Fibroblast of lung (primary cell): ENCODE data around the gene COL18A1. TPM values are rescaled to one million over a fixed set of nuclear protein-coding genes. Genes with fewer than 3 reads are reported as not detected.

Experiments
- DNase-seq, 2 donors: peaks; one replicate each; pipeline versions ENCODE4 v3.0.0 to v3.0.0-alpha.2; 2010; ENCODE audit warnings: low read depth in 2 of 2
- H2AFZ ChIP-seq: 2 replicates; pipeline ENCODE4 v1.5.1; 2012; ENCODE audit warnings: low read length, control low read depth, inconsistent platforms
- H3K27ac ChIP-seq: 2 replicates; pipeline ENCODE4 v1.5.1; 2011; ENCODE audit warnings: low read length, control low read depth; ENCODE audit not compliant: insufficient read depth
- H3K27me3 ChIP-seq: 2 replicates; pipeline ENCODE4 v1.5.1; 2011; ENCODE audit warnings: mild to moderate bottlenecking, low read length; ENCODE audit not compliant: control insufficient read depth, insufficient read depth
- H3K36me3 ChIP-seq: 2 replicates; pipeline ENCODE4 v1.5.1; 2011; ENCODE audit warnings: low read length; ENCODE audit not compliant: control insufficient read depth, insufficient read depth
- H3K4me1 ChIP-seq: 2 replicates; pipeline ENCODE4 v1.5.1; 2011; ENCODE audit warnings: low read length; ENCODE audit not compliant: control insufficient read depth, insufficient read depth; ENCODE audit errors: extremely low read depth
- H3K4me2 ChIP-seq: 2 replicates; pipeline ENCODE4 v1.5.1; 2011; ENCODE audit warnings: low read length, control low read depth; ENCODE audit not compliant: insufficient read depth; ENCODE audit errors: extremely low read depth
- H3K4me3 ChIP-seq, 4 experiments: fragments of 200-600 bp in 1 of 4; sonication (generic) in 1 of 4; replicated peaks in 1 of 4; 2 replicates each; pipeline ENCODE4 v1.5.1; 2011 to 2016; ENCODE audit warnings: low read length in 4 of 4, low read depth in 3 of 4, mild to moderate bottlenecking in 3 of 4, control low read depth in 2 of 4, inconsistent platforms in 1 of 4, mixed read lengths in 1 of 4; ENCODE audit not compliant: insufficient read depth in 1 of 4; ENCODE audit errors: control extremely low read depth in 1 of 4
- H3K79me2 ChIP-seq: 2 replicates; pipeline ENCODE4 v1.5.1; 2012; ENCODE audit warnings: mild to moderate bottlenecking, low read length, inconsistent platforms; ENCODE audit not compliant: control insufficient read depth, insufficient read depth
- H3K9ac ChIP-seq: 2 replicates; pipeline ENCODE4 v1.5.1; 2011; ENCODE audit warnings: mild to moderate bottlenecking, low read length, control low read depth; ENCODE audit not compliant: insufficient read depth
- H3K9me3 ChIP-seq: 2 replicates; pipeline ENCODE4 v1.5.1; 2012; ENCODE audit warnings: low read depth, low read length; ENCODE audit not compliant: control insufficient read depth, insufficient read depth
- H4K20me1 ChIP-seq: 2 replicates; pipeline ENCODE4 v1.5.1; 2011; ENCODE audit warnings: low read length; ENCODE audit not compliant: control insufficient read depth, insufficient read depth; ENCODE audit errors: extremely low read depth
- CTCF ChIP-seq, 2 donors: IDR thresholded peaks in 1 of 2; conservative IDR thresholded peaks in 1 of 2; 1 replicate in 1 of 2; 2 replicates in 1 of 2; pipeline ENCODE4 v1.5.1; 2011 to 2012; ENCODE audit warnings: low read length in 2 of 2, control low read depth in 1 of 2, inconsistent platforms in 1 of 2, low read depth in 1 of 2, mild to moderate bottlenecking in 1 of 2
- EZH2 ChIP-seq: IDR thresholded peaks from 2 replicates; pipeline ENCODE4 v1.5.1; 2012; ENCODE audit warnings: low read length, control low read depth, mild to moderate bottlenecking; ENCODE audit errors: missing control alignments
- polyA plus RNA-seq, 2 donors: library from polyadenylated mRNA; depleted of rRNA in 1 of 2; stranded (reverse) in 1 of 2; unstranded in 1 of 2; fragments of >200 nt; gene quantifications; 2 replicates each; pipeline ENCODE4 v1.2.1, GENCODE V29; 2011 to 2012; ENCODE audit warnings: missing spikeins in 1 of 2
- total RNA-seq: library from RNA; depleted of rRNA; stranded (reverse); fragments of >200 nt; gene quantifications from 2 replicates; pipeline ENCODE4 v1.2.1, GENCODE V29; 2014

The COL18A1 gene
- total and polyA plus RNA-seq, 2 donors (not counting 1 experiment from before 2014, with no cell fraction given), result 24.3 to 38.8 TPM

GRCh38 chr21:45383111-45383614 is 21.8 kb upstream of the COL18A1 start:
- DNase-seq, result no peak
- H3K27me3 ChIP-seq, result no peaks in the 10 kb centered on the region
- no peak overlapping the region for H3K4me3 ChIP-seq
- TF ChIP-seq EZH2 (no peak), CTCF (conservative IDR thresholded peaks at IDR 0.05 in 1 of 2, IDR thresholded peaks at IDR 0.05 in 1 of 2; ENCODE audit: low read depth in 1 of 2, low read length in 2 of 2) (no peak)
- H3K36me3 ChIP-seq, result no peaks in the 10 kb centered on the region
- no peak overlapping the region for H2AFZ ChIP-seq
- H3K4me2 ChIP-seq, result no peak overlapping the region
- no peak overlapping the region for H3K9ac ChIP-seq
- H3K4me1 ChIP-seq, result peaks cover 20% of the 10 kb centered on the region
- H3K9me3 ChIP-seq, result no peaks in the 10 kb centered on the region
- no peaks in the 10 kb centered on the region for H3K79me2 ChIP-seq
- H3K27ac ChIP-seq, result no peak overlapping the region
- no peaks in the 10 kb centered on the region for H4K20me1 ChIP-seq

GRCh38 chr21:45383615-45384201 is 21.3 kb upstream of the COL18A1 start:
- H3K9me3 ChIP-seq, result no peaks in the 10 kb centered on the region
- no peaks in the 10 kb centered on the region for H3K27me3 ChIP-seq
- no peak overlapping the region for H3K4me3 ChIP-seq
- no peak for TF ChIP-seq EZH2
- TF ChIP-seq CTCF (conservative IDR thresholded peaks at IDR 0.05 in 1 of 2, IDR thresholded peaks at IDR 0.05 in 1 of 2; ENCODE audit: low read depth in 1 of 2, low read length in 2 of 2), result no peak
- no peaks in the 10 kb centered on the region for H3K79me2 ChIP-seq
- no peak overlapping the region for H3K9ac ChIP-seq
- H3K36me3 ChIP-seq, result no peaks in the 10 kb centered on the region
- peaks cover 18% of the 10 kb centered on the region for H3K4me1 ChIP-seq
- H3K4me2 ChIP-seq, result no peak overlapping the region
- DNase-seq, result no peak
- no peaks in the 10 kb centered on the region for H4K20me1 ChIP-seq
- H2AFZ ChIP-seq, result no peak overlapping the region
- H3K27ac ChIP-seq, result no peak overlapping the region

- no peaks in the 10 kb centered on the region for H3K36me3 ChIP-seq
- no peak overlapping the region for H3K9ac ChIP-seq
- no peaks in the 10 kb centered on the region for H3K79me2 ChIP-seq
- H2AFZ ChIP-seq, result no peak overlapping the region
- DNase-seq, result no peak
- H3K27ac ChIP-seq, result no peak overlapping the region
- no peaks in the 10 kb centered on the region for H3K9me3 ChIP-seq
- no peaks in the 10 kb centered on the region for H4K20me1 ChIP-seq
- H3K4me2 ChIP-seq, result no peak overlapping the region
- TF ChIP-seq EZH2, result no peak
- TF ChIP-seq CTCF (conservative IDR thresholded peaks at IDR 0.05 in 1 of 2, IDR thresholded peaks at IDR 0.05 in 1 of 2; ENCODE audit: low read depth in 1 of 2, low read length in 2 of 2), result no peak
- no peaks in the 10 kb centered on the region for H3K27me3 ChIP-seq
- H3K4me1 ChIP-seq, result peaks cover 18% of the 10 kb centered on the region
- no peak overlapping the region for H3K4me3 ChIP-seq
These were observed 20.1 kb upstream of the COL18A1 start for GRCh38 chr21:45384656-45385548.
